ENCODE data around the gene CHAT.
"Not testable (repeated sequence)": the region's sequence is repeated elsewhere in the genome, so short reads cannot be mapped to it uniquely, and the experiment has no call there.

CHAT gene

DNA sequence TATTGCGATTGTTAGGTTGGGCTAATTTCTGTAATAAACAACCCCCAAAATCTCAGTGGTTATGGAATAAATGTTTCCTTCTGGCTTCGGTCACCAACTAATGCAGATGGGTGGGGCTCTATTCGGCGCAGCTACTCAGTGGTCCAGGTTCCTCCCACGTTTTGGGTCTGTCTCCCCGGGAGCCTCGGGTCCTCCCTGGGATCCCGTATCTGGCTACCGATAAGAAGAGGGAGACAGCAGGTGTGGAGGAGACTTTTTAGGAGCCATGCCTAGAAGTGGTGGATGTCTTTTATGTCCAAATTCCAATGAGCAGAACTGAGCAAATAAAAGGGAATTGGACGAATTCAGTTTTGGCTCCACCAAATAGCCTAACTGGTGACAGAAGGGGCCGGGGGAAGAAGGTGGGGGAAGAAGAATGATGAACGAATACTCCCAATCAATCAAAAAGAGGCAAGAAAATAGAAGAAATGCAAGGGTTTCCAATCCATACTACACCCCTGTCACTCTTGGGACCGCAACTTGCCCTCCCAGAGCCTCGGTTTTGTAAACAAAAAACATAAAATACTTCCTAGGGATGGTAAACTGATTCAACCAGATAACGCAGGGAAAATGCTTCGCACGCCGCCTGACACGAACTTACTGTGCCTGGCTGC lies 65.1 kb downstream of the CHAT start:
- ChIA-PET POLR2A (no interaction called here), CTCF (no interaction called here)
- Histone ChIP-seq H3K27ac (ENCODE audit: insufficient read depth in 1 of 2, low read depth in 1 of 2, low read length in 2 of 2, poor library complexity in 1 of 2, severe bottlenecking in 2 of 2) (no peak overlapping the region), H3K9me3 (ENCODE audit: control extremely low read depth in 1 of 5, control insufficient read depth in 4 of 5, insufficient read depth in 2 of 5, low read depth in 1 of 5, low read length in 4 of 5) (peaks cover 6 to 31% (median 11%) of the 10 kb centered on the region in 5 experiments), H3K36me3 (ENCODE audit: control insufficient read depth in 4 of 4, insufficient read depth in 4 of 4, low read length in 3 of 4) (no peaks in the 10 kb centered on the region), H3K4me3 (ENCODE audit: control insufficient read depth in 1 of 7, extremely low read depth in 1 of 7, insufficient read depth in 4 of 7, low read depth in 2 of 7, low read length in 6 of 7) (peak overlapping the region in 4 of 7 experiments; percentile 5 to 35 (median 28)), H3K27me3 (replicated peaks in 2 of 5; ENCODE audit: control insufficient read depth in 4 of 5, insufficient read depth in 5 of 5, low read length in 4 of 5) (peaks cover 12 to 45% (median 18%) of the 10 kb centered on the region in 5 experiments), H3K4me1 (ENCODE audit: control extremely low read depth in 1 of 4, control insufficient read depth in 4 of 4, insufficient read depth in 4 of 4, low read length in 3 of 4) (peaks cover 0 to 6% (median 3%) of the 10 kb centered on the region in 4 experiments)
- DNase-seq = no peak
- 14% methylated on average over 14 of the region's 19 CpGs for WGBS (ENCODE audit: insufficient coverage)

DNA sequence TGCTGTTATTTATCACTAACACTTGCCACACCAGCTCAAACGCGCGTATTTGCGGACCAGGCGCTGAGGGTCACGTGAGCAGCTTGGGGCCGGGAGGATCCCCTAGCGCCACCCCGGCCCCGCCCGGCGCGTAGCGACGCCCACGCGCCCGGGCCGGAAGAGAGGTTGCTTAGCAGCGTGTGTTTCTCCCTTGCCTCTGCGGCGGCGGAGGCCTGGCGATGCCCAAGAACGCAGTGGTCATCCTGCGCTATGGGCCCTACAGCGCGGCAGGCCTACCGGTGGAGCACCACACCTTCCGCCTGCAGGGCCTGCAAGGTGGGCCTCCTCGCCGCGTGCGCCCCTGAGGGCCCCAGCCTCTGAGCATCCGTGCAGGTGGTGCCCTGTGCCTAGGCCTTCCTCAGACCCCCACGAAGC lies 65.7 kb downstream of the CHAT start, which contains the start of gene C10orf53:
C10orf53 (plus strand) TSS at position 172 of the 414 bp plus-strand sequence; CDS start at position 219, 47 bp downstream.
- DNase-seq = peak; percentile 39 to 74 (median 62)
- Histone ChIP-seq H3K27ac (ENCODE audit: insufficient read depth in 1 of 2, low read depth in 1 of 2, low read length in 2 of 2, poor library complexity in 1 of 2, severe bottlenecking in 2 of 2) (no peak within 1 kb of the TSS), H3K36me3 (ENCODE audit: control insufficient read depth in 4 of 4, insufficient read depth in 4 of 4, low read length in 3 of 4) (no peaks in the 10 kb centered on the region), H3K9me3 (ENCODE audit: control extremely low read depth in 1 of 5, control insufficient read depth in 4 of 5, insufficient read depth in 2 of 5, low read depth in 1 of 5, low read length in 4 of 5) (peaks cover 6 to 31% (median 11%) of the 10 kb centered on the region in 5 experiments), H3K27me3 (replicated peaks in 2 of 5; ENCODE audit: control insufficient read depth in 4 of 5, insufficient read depth in 5 of 5, low read length in 4 of 5) (peaks cover 12 to 45% (median 18%) of the 10 kb centered on the region in 5 experiments), H3K4me1 (ENCODE audit: control extremely low read depth in 1 of 4, control insufficient read depth in 4 of 4, insufficient read depth in 4 of 4, low read length in 3 of 4) (peaks cover 0 to 6% (median 3%) of the 10 kb centered on the region in 4 experiments), H3K4me3 (ENCODE audit: control insufficient read depth in 1 of 7, extremely low read depth in 1 of 7, insufficient read depth in 4 of 7, low read depth in 2 of 7, low read length in 6 of 7) (peak within 1 kb of the TSS in 4 of 7 experiments; percentile 5 to 35 (median 28))
- 10% methylated on average over 33 of the region's 36 CpGs for WGBS (ENCODE audit: insufficient coverage)
- POLR2A ChIA-PET = no interaction called here
- CTCF ChIA-PET = no interaction called here

DNA sequence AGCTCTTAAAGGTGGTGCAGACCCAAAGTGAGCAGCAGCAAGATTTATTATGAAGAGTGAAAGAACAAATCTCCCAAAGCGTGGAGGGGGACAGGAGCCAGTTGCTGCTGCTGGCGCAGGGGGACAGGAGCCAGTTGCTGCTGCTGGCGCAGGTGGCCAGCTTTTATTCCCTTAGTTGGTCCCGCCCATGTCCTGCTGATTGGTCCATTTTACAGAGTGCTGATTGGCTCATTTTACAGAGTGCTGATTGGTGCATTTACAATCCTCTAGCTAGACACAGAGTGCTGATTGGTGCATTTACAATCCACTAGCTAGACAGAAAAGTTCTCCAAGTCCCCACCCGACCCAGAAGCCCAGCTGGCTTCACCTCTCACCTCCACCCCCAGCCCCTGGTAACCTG lies 68.6 kb downstream of the CHAT start:
- H3K36me3 ChIP-seq (ENCODE audit: control insufficient read depth in 4 of 4, insufficient read depth in 4 of 4, low read length in 3 of 4); POLR2A ChIA-PET; CTCF ChIA-PET; H3K4me3 ChIP-seq (ENCODE audit: control insufficient read depth in 1 of 7, extremely low read depth in 1 of 7, insufficient read depth in 4 of 7, low read depth in 2 of 7, low read length in 6 of 7); H3K4me1 ChIP-seq (ENCODE audit: control extremely low read depth in 1 of 4, control insufficient read depth in 4 of 4, insufficient read depth in 4 of 4, low read length in 3 of 4); DNase-seq; H3K27ac ChIP-seq (ENCODE audit: insufficient read depth in 1 of 2, low read depth in 1 of 2, low read length in 2 of 2, poor library complexity in 1 of 2, severe bottlenecking in 2 of 2): not testable (repeated sequence)
- 93% methylated on average over 2 of the region's 5 CpGs for WGBS (ENCODE audit: insufficient coverage)
- peaks cover 12 to 47% (median 17%) of the 10 kb centered on the region in 5 experiments for H3K27me3 ChIP-seq (replicated peaks in 2 of 5; ENCODE audit: control insufficient read depth in 4 of 5, insufficient read depth in 5 of 5, low read length in 4 of 5)
- H3K9me3 ChIP-seq (ENCODE audit: control extremely low read depth in 1 of 5, control insufficient read depth in 4 of 5, insufficient read depth in 2 of 5, low read depth in 1 of 5, low read length in 4 of 5) = peaks cover 5 to 33% (median 21%) of the 10 kb centered on the region in 5 experiments

DNA sequence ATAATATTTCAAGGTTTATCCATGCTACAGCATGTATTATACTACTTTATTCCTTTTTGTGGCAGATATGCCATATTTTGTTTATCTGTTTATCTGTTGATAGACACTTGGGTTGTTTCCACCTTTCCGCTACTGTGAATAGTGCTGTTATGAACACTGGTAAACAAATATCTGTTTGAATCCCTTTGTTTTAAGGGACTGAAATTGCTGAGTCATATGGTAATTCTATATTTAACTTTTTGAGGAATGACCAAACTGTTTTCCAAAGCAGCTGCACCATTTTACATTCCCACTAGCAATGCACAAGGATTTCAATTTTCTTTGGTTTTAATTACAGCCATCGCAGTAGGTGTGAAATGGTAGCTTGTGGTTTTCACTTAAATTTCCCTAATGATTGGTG lies 69.0 kb downstream of the CHAT start:
- WGBS (ENCODE audit: insufficient coverage) = no CpG with 5 or more reads among the region's 2 CpGs
- H3K9me3 ChIP-seq (ENCODE audit: control extremely low read depth in 1 of 5, control insufficient read depth in 4 of 5, insufficient read depth in 2 of 5, low read depth in 1 of 5, low read length in 4 of 5) = peaks cover 2 to 32% (median 25%) of the 10 kb centered on the region in 5 experiments
- CTCF ChIA-PET = no interaction called here
- POLR2A ChIA-PET = no interaction called here
- no peak overlapping the region for H3K4me3 ChIP-seq (ENCODE audit: control insufficient read depth in 1 of 7, extremely low read depth in 1 of 7, insufficient read depth in 4 of 7, low read depth in 2 of 7, low read length in 6 of 7)
- no peaks in the 10 kb centered on the region for H3K36me3 ChIP-seq (ENCODE audit: control insufficient read depth in 4 of 4, insufficient read depth in 4 of 4, low read length in 3 of 4)
- H3K4me1 ChIP-seq (ENCODE audit: control extremely low read depth in 1 of 4, control insufficient read depth in 4 of 4, insufficient read depth in 4 of 4, low read length in 3 of 4) = peaks cover 0 to 6% (median 3%) of the 10 kb centered on the region in 4 experiments
- DNase-seq = no peak
- H3K27me3 ChIP-seq (replicated peaks in 2 of 5; ENCODE audit: control insufficient read depth in 4 of 5, insufficient read depth in 5 of 5, low read length in 4 of 5) = peaks cover 11 to 47% (median 19%) of the 10 kb centered on the region in 5 experiments
- H3K27ac ChIP-seq (ENCODE audit: insufficient read depth in 1 of 2, low read depth in 1 of 2, low read length in 2 of 2, poor library complexity in 1 of 2, severe bottlenecking in 2 of 2) = no peak overlapping the region

DNA sequence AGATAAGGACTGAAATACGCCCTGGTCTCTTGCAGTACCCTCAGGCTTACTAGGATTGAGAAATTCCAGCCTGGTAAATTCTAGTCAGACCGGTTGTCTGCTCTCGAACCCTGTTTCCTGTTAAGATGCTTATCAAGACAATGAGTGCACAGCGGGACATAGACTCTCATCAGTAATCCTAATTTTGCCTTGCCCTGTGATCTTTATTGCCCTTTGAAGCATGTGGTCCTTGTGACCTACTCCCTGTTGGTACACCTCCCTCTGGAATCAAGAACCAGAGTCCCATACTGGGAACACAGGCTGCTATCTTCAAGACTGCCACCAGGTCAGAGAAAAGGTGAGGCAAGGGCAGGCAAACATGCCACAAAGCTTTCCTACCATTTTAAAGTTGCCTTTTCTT lies 72.8 kb downstream of the CHAT start:
- POLR2A ChIA-PET = no interaction called here
- peaks cover 0 to 22% (median 14%) of the 10 kb centered on the region in 5 experiments for H3K9me3 ChIP-seq (ENCODE audit: control extremely low read depth in 1 of 5, control insufficient read depth in 4 of 5, insufficient read depth in 2 of 5, low read depth in 1 of 5, low read length in 4 of 5)
- peaks cover 11 to 52% (median 35%) of the 10 kb centered on the region in 5 experiments for H3K27me3 ChIP-seq (replicated peaks in 2 of 5; ENCODE audit: control insufficient read depth in 4 of 5, insufficient read depth in 5 of 5, low read length in 4 of 5)
- H3K4me3 ChIP-seq (ENCODE audit: control insufficient read depth in 1 of 7, extremely low read depth in 1 of 7, insufficient read depth in 4 of 7, low read depth in 2 of 7, low read length in 6 of 7) = no peak overlapping the region
- no peaks in the 10 kb centered on the region for H3K4me1 ChIP-seq (ENCODE audit: control extremely low read depth in 1 of 4, control insufficient read depth in 4 of 4, insufficient read depth in 4 of 4, low read length in 3 of 4)
- no peak overlapping the region for H3K27ac ChIP-seq (ENCODE audit: insufficient read depth in 1 of 2, low read depth in 1 of 2, low read length in 2 of 2, poor library complexity in 1 of 2, severe bottlenecking in 2 of 2)
- 90% methylated on average over 3 of the region's 4 CpGs for WGBS (ENCODE audit: insufficient coverage)
- DNase-seq = no peak
- CTCF ChIA-PET = no interaction called here
- H3K36me3 ChIP-seq (ENCODE audit: control insufficient read depth in 4 of 4, insufficient read depth in 4 of 4, low read length in 3 of 4) = no peaks in the 10 kb centered on the region

DNA sequence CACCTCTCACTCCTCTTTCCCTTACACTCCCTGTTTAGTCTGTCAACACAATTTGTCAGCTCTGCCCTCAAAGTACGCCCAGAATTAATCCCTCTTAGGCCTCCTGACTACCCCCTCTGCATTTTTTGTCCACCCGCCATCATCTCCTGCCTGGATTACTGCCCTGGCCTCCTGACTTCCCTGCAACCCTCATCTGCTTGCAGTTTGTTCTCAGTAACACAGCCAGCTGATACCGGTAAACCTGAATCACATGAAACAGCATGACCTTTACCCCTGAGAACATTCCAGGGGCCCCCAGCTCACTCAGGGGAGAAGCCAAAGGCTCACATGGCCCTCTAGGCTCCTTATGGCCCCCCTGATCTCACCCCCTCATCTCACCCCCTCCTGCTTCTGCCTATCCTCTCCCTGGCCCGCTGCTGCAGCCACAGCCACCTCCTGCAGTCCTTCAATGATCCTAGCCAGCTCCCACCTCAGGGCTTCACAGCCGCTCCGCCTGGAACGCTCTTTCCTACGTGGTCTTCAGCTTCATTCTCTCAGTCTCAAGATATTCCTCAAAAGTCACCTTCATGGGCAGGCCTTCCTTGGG lies 74.5 kb downstream of the CHAT start:
- peaks cover 0 to 25% (median 17%) of the 10 kb centered on the region in 5 experiments for H3K9me3 ChIP-seq (ENCODE audit: control extremely low read depth in 1 of 5, control insufficient read depth in 4 of 5, insufficient read depth in 2 of 5, low read depth in 1 of 5, low read length in 4 of 5)
- H3K27me3 ChIP-seq (replicated peaks in 2 of 5; ENCODE audit: control insufficient read depth in 4 of 5, insufficient read depth in 5 of 5, low read length in 4 of 5) = peaks cover 11 to 65% (median 41%) of the 10 kb centered on the region in 5 experiments
- no peaks in the 10 kb centered on the region for H3K4me1 ChIP-seq (ENCODE audit: control extremely low read depth in 1 of 4, control insufficient read depth in 4 of 4, insufficient read depth in 4 of 4, low read length in 3 of 4)
- no peak for DNase-seq
- ChIA-PET CTCF (no interaction called here), POLR2A (no interaction called here)
- H3K4me3 ChIP-seq (ENCODE audit: control insufficient read depth in 1 of 7, extremely low read depth in 1 of 7, insufficient read depth in 4 of 7, low read depth in 2 of 7, low read length in 6 of 7) = no peak overlapping the region
- no peak overlapping the region for H3K27ac ChIP-seq (ENCODE audit: insufficient read depth in 1 of 2, low read depth in 1 of 2, low read length in 2 of 2, poor library complexity in 1 of 2, severe bottlenecking in 2 of 2)
- H3K36me3 ChIP-seq (ENCODE audit: control insufficient read depth in 4 of 4, insufficient read depth in 4 of 4, low read length in 3 of 4) = no peaks in the 10 kb centered on the region
- WGBS (ENCODE audit: insufficient coverage) = 18% methylated on average over 7 of the region's 8 CpGs

DNA sequence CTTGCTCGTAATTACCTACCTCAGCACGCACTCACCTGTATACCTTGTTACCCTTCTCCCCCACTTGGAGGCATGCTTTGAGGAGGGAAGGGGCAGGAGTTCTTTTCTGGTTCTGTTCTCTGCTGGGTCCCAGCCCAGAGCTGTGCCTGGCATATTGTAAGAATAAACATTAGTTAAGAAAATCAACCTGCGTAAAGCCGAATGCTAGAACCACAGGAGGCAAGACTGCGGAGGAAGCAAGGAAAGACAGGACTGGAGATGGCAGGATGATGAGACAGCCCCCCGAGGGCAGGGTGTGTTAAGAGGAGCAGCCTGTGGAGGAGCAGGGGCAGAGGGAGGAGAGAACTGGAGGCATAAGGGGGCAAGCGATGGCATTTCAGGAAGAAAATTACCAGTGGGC lies 75.1 kb downstream of the CHAT start:
- Histone ChIP-seq H3K27me3 (replicated peaks in 2 of 5; ENCODE audit: control insufficient read depth in 4 of 5, insufficient read depth in 5 of 5, low read length in 4 of 5) (peaks cover 11 to 71% (median 43%) of the 10 kb centered on the region in 5 experiments), H3K4me3 (ENCODE audit: control insufficient read depth in 1 of 7, extremely low read depth in 1 of 7, insufficient read depth in 4 of 7, low read depth in 2 of 7, low read length in 6 of 7) (no peak overlapping the region), H3K27ac (ENCODE audit: insufficient read depth in 1 of 2, low read depth in 1 of 2, low read length in 2 of 2, poor library complexity in 1 of 2, severe bottlenecking in 2 of 2) (no peak overlapping the region), H3K4me1 (ENCODE audit: control extremely low read depth in 1 of 4, control insufficient read depth in 4 of 4, insufficient read depth in 4 of 4, low read length in 3 of 4) (no peaks in the 10 kb centered on the region), H3K36me3 (ENCODE audit: control insufficient read depth in 4 of 4, insufficient read depth in 4 of 4, low read length in 3 of 4) (no peaks in the 10 kb centered on the region), H3K9me3 (ENCODE audit: control extremely low read depth in 1 of 5, control insufficient read depth in 4 of 5, insufficient read depth in 2 of 5, low read depth in 1 of 5, low read length in 4 of 5) (peaks cover 0 to 28% (median 19%) of the 10 kb centered on the region in 5 experiments)
- POLR2A ChIA-PET = no interaction called here
- DNase-seq = no peak
- CTCF ChIA-PET = no interaction called here
- 20% methylated on average over 7 of the region's 7 CpGs for WGBS (ENCODE audit: insufficient coverage)
